ENCODE measurements around the gene TMA7B.
A peak's percentile ranks its signal among the peaks of the same experiment; 100 is the strongest.

Gene TMA7B

GRCh38 chr22:39959640-39960447 lies at the start of gene TMA7B:
Gene TMA7B, plus strand, starts transcription at chr22:39960397. Its CDS starts 3,978 bp downstream, at chr22:39964375.
- DNase-seq, result no peak

GRCh38 chr22:39910876-39911613 lies 49.2 kb upstream of the TMA7B start:
- no peak for DNase-seq

- no peak for DNase-seq
Observed at GRCh38 chr22:39913321-39913720, 46.9 kb upstream of the TMA7B start.

GRCh38 chr22:39913886-39914285 lies 46.3 kb upstream of the TMA7B start:
- no peak for DNase-seq

GRCh38 chr22:39914584-39914983 lies 45.6 kb upstream of the TMA7B start:
- no peak for DNase-seq

- DNase-seq, result no peak
Observed at GRCh38 chr22:39915295-39915726, 44.9 kb upstream of the TMA7B start.

GRCh38 chr22:39916496-39916895 lies 43.7 kb upstream of the TMA7B start:
- no peak for DNase-seq

- peak; percentile 76 for DNase-seq
Observed at GRCh38 chr22:39917197-39917643, 43.0 kb upstream of the TMA7B start.

- peak; percentile 65 for DNase-seq
Observed at GRCh38 chr22:39917776-39918495, 42.3 kb upstream of the TMA7B start.

GRCh38 chr22:39920134-39920743 lies 40.0 kb upstream of the TMA7B start:
- DNase-seq, result no peak

- no peak for DNase-seq
Observed at GRCh38 chr22:39923696-39924095, 36.5 kb upstream of the TMA7B start.

- no peak for DNase-seq
Observed at GRCh38 chr22:39924286-39924685, 35.9 kb upstream of the TMA7B start.

GRCh38 chr22:39925273-39925672 lies 34.9 kb upstream of the TMA7B start:
- no peak for DNase-seq

GRCh38 chr22:39925909-39926679 lies 34.1 kb upstream of the TMA7B start:
- DNase-seq, result peak; percentile 57

GRCh38 chr22:39926753-39927152 lies 33.4 kb upstream of the TMA7B start:
- DNase-seq, result no peak

GRCh38 chr22:39927544-39927943 lies 32.7 kb upstream of the TMA7B start:
- DNase-seq, result no peak

GRCh38 chr22:39928536-39929520 lies 31.4 kb upstream of the TMA7B start:
- DNase-seq, result no peak

- no peak for DNase-seq
Observed at GRCh38 chr22:39931251-39931650, 28.9 kb upstream of the TMA7B start.

GRCh38 chr22:39932166-39932565 lies 28.0 kb upstream of the TMA7B start:
- DNase-seq, result no peak

- DNase-seq, result peak; percentile 18
Observed at GRCh38 chr22:39932918-39933649, 27.1 kb upstream of the TMA7B start.
